GM10266 (cell line): ENCODE results near the gene S100A5.
"Not testable (repeated sequence)": the region's sequence is repeated elsewhere in the genome, so short reads cannot be mapped to it uniquely, and the experiment has no call there.

Experiments used
- DNase-seq: peaks from one replicate; pipeline ENCODE4 v3.0.0; 2012; ENCODE audit errors: extremely low spot score
- TF ChIP-seq, protein P1 (sequence below): IDR thresholded peaks from 2 replicates; pipeline ENCODE4 v1.5.1; 2012; ENCODE audit warnings: mild to moderate bottlenecking, low read depth; ENCODE audit not compliant: control insufficient read depth, insufficient read depth; ENCODE audit errors: missing control alignments

Gene S100A5, protein sequence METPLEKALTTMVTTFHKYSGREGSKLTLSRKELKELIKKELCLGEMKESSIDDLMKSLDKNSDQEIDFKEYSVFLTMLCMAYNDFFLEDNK

DNA sequence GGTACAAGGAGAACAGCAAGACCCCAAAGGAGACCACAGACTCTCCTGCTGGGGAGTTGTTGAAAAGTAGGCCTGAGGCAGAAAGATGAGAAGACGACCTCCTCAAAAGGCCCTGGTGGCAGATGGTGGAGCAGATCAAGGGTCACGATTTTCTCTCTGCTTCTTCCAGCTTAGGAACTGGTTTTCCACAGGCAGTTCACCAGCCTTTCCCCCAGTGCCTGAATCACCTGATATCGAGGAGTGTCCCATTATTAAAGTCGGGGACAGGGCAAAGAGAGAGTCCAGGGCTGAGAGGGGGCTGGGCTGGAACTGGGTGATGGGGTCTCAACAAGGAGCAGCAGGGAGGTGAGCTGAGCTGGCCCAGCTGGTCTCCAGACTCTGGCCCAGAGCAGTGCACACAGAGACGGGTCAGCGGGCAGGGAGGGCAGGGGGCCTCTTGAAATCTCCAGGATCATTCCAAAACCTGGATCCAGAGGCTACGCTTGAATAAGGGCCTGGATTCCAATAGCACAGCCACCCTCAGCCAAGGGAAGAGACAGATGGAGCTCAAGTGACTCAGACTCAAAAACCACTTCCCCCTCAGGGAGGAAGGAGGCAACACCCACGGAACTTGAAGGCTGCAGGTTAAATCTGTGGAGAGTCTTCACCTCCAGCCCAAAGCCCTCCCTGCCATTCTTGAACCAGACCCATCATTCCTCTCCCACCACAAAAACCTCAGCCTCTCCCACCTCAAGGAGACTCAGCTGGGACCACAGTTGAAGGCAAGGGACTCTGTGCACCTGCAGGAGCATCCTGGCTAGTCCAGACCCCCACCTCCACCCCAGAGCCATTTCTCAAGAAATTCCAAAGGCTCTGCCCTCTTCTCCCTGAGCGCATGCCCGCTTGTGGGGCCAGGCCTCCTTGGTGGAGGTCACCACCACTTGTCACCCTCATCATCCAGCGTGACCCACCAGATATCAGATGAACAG lies at the start of gene S100A5:
S100A5 (minus strand) TSS at position 541 of the 968 bp plus-strand sequence. CDS start 743 bp downstream, outside the sequence.
- DNase-seq = no peak

DNA sequence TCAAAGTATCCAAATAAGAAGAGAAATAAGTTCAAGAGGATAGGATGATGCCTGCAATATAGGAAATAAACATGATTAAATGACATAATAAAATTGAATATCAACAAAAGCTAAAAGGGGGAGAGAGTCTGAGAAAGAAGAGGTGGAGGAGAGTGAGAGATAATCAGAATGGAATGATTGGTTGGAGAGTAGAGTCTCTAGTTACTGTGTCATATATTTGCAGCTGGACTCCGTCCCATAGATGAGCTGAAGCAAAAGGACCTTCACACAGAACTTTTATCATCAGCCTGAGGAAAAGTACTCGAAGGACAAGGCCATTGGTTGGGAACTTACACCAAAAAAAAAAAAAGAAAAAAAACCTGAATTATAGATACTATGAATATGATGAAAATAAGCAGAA lies 47.7 kb upstream of the S100A5 start:
- TF ChIP-seq, protein P1, sequence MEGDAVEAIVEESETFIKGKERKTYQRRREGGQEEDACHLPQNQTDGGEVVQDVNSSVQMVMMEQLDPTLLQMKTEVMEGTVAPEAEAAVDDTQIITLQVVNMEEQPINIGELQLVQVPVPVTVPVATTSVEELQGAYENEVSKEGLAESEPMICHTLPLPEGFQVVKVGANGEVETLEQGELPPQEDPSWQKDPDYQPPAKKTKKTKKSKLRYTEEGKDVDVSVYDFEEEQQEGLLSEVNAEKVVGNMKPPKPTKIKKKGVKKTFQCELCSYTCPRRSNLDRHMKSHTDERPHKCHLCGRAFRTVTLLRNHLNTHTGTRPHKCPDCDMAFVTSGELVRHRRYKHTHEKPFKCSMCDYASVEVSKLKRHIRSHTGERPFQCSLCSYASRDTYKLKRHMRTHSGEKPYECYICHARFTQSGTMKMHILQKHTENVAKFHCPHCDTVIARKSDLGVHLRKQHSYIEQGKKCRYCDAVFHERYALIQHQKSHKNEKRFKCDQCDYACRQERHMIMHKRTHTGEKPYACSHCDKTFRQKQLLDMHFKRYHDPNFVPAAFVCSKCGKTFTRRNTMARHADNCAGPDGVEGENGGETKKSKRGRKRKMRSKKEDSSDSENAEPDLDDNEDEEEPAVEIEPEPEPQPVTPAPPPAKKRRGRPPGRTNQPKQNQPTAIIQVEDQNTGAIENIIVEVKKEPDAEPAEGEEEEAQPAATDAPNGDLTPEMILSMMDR = no peak
- DNase-seq = no peak

More for the DNA sequence above, at the start of gene S100A5:
- TF ChIP-seq, protein P1 = no peak

DNA sequence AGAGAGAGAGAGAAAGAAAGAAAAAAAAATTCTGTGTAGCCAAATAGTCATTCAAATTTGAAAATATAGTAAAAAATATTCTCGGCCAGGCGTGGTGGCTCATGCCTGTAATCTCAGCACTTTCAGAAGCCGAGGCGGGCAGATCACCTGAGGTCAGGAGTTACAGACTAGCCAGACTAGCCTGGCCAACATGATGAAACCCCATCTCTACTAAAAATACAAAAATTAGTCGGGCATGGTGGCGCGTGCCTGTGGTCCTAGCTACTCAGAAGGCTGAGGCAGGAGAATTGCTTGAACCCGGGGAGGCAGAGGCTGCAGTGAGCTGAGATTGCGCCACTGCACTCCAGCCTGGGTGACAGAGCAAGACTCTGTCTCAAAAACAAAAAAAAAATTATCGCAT lies 47.3 kb upstream of the S100A5 start:
- not testable (repeated sequence) for DNase-seq

DNA sequence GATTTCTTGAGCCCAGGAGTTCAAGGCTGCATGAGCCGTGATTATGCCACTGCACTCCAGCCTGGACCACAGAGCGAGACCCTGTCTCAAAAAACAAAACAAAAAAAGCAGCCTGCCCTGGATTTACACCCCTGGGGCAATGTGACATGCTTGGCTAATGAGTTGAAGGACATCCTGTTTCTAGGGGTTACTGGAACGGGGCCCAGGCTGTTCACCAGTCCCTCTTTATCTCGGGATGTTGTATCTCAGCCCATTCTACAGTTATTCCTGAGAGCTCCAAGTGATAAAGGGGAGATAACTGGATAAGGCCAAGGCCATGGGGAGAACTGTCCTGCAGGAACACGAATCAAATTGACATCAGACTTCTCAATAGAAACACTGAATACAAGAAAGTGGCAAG lies 46.6 kb upstream of the S100A5 start:
- DNase-seq = no peak
- TF ChIP-seq, protein P1 = no peak

DNA sequence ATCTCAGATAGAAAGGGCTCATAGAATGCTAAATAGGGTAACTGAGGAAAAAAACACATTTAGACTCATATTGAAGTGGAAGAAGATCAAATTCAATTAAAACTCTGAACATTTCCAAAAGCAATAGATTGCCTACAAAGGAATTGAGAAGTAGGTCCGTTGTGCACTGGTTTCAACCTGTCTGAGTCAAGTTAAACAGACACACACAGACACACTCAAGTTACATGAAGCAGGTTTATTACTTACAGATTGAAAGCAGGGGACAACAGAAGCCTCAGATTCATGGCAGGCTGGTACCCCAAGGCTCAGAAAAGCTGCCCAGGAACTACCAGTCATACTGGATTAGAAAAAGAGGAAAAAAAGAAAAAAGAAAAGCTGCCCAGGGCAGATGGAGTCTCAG lies 45.6 kb upstream of the S100A5 start:
- no peak for DNase-seq
- TF ChIP-seq, protein P1 = no peak

DNA sequence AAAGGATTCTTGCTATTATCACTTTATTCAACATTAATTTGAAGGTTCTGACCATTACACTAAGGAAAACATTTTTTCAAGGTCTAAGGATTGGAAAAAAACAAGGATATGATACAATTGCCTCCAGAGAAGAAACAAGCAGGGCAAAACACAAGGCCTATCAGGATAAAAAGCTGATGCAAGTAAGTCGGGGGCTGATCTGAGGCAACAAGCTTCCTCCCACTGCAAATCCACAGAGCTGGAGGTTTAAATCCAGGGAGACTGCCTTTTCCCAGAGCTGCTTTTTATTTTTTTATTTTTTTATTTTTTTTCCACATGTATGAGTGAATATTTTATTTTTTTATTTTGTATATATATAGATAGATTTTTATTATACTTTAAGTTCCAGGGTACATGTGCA lies 44.3 kb upstream of the S100A5 start:
- TF ChIP-seq, protein P1 = no peak
- DNase-seq = no peak

DNA sequence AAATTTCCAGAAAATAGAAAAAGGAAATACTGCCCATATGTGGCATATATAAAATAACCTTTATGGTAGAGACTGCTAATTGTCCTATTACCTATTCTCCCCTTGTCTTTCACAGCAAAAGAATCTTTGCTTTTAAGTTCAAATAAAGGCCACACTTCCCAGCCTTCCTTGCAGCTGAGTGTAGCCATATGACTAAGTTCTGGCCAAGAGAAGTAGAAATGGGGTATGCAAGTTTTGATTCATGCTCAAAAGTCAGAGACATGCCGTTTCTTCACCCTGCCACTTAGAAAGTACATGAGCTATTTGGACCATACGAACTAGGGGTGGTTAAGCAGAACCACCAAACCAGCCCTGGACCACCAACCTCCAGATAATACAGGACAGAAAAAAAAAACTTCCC lies 43.2 kb upstream of the S100A5 start:
- DNase-seq = no peak
- TF ChIP-seq, protein P1 = no peak

DNA sequence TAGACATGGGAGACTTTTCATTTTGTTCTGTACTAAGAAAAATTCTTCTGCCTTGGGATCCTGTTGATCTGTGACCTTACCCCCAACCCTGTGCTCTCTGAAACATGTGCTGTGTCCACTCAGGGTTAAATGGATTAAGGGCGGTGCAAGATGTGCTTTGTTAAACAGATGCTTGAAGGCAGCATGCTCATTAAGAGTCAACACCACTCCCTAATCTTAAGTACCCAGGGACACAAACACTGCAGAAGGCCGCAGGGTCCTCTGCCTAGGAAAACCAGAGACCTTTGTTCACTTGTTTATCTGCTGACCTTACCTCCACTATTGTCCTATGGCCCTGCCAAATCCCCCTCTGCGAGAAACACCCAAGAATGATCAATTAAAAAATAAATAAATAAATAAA lies 42.8 kb upstream of the S100A5 start:
- not testable (repeated sequence) for DNase-seq

DNA sequence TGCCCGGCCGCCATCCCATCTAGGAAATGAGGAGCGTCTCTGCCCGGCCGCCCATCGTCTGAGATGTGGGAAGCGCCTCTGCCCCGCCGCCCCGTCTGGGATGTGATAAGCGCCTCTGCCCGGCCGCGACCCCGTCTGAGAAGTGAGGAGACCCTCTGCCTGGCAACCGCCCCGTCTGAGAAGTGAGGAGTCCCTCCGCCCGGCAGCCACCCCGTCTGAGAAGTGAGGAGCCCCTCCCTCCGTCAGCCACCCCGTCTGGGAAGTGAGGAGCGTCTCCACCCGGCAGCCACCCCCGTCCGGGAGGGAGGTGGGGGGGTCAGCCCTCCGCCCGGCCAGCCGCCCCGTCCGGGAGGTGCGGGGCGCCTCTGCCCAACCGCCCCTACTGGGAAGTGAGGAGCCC lies 42.1 kb upstream of the S100A5 start:
- DNase-seq = not testable (repeated sequence)
